Transverse colon (tissue), 4 donors: Measurements from ENCODE around the gene TPO. TPM values are rescaled to one million over a fixed set of nuclear protein-coding genes. Genes with fewer than 3 reads are reported as not detected.
"Not testable (repeated sequence)": the region's sequence is repeated elsewhere in the genome, so short reads cannot be mapped to it uniquely, and the experiment has no call there.

Experiments used
- DNase-seq: peaks from one replicate; pipeline ENCODE4 v3.0.0-alpha.2; 2019
- H3K27ac ChIP-seq, 4 donors: fragments of 200-600 bp; sonication (generic); 2 replicates each; pipeline ENCODE4 v1.5.1; 2016 to 2018; ENCODE audit warnings: inconsistent platforms in 4 of 4
- H3K27me3 ChIP-seq: fragments of 200-600 bp; sonication (generic); 2 replicates; pipeline ENCODE4 v1.5.1; 2017; ENCODE audit warnings: inconsistent platforms
- H3K36me3 ChIP-seq, 4 donors: fragments of 200-600 bp; sonication (generic); 2 replicates each; pipeline ENCODE4 v1.5.1; 2017 to 2019; ENCODE audit warnings: inconsistent platforms in 4 of 4
- H3K4me1 ChIP-seq, 4 donors: fragments of 200-600 bp; sonication (generic); 2 replicates each; pipeline ENCODE4 v1.5.1; 2017 to 2020; ENCODE audit warnings: inconsistent platforms in 4 of 4
- H3K4me3 ChIP-seq, 4 donors: fragments of 200-600 bp; sonication (generic); 1 replicate in 1 of 4; 2 replicates in 3 of 4; pipeline versions ENCODE4 v1.5.1 to v1.6.1; 2017 to 2019; ENCODE audit warnings: inconsistent platforms in 4 of 4
- H3K9me3 ChIP-seq, 2 donors: fragments of 200-600 bp; sonication (generic); 2 replicates each; pipeline ENCODE4 v1.5.1; 2017 to 2019; ENCODE audit warnings: inconsistent platforms in 2 of 2
- EP300 ChIP-seq: sonication (generic); formaldehyde crosslinking; IDR thresholded peaks from one replicate; pipeline ENCODE4 v1.6.1; 2017; ENCODE audit warnings: antibody characterized with exemption, low read depth
- POLR2A ChIP-seq: fragments of 450-650 bp; IDR thresholded peaks from one replicate; pipeline ENCODE4 v1.6.1; 2016; ENCODE audit warnings: antibody characterized with exemption, mild to moderate bottlenecking, moderate library complexity
- POLR2AphosphoS5 ChIP-seq, 3 donors: sonication (generic); formaldehyde crosslinking; IDR thresholded peaks; one replicate each; pipeline ENCODE4 v1.6.1; 2016; ENCODE audit warnings: antibody characterized with exemption in 3 of 3
- WGBS, 2 donors: methylation state at CpG; one replicate each; pipeline ENCODE4 v1.1.5; 2018; ENCODE audit warnings: low coverage in 1 of 2; 5-methylcytosine and 5-hydroxymethylcytosine counted together
- in situ Hi-C, 4 donors: fragments of 200-750 bp; cut with MboI; loops; one replicate each; pipeline versions ENCODE4 v1.15.0 to v1.15.1; 2017; ENCODE audit warnings: low sequenced_read_pairs in 3 of 4, low pct_ligation_motif_present in 1 of 4, low pct_unique_long_range_greater_than_20kb in 1 of 4
- intact Hi-C: fragments of 100-400 bp; cut with DNase I; formaldehyde crosslinking; loops from one replicate; pipeline ENCODE4 v1.15.1; 2023; ENCODE audit warnings: low total_unique reads
- total RNA-seq, 4 donors: library from RNA; depleted of rRNA; stranded (reverse); fragments of >200 nt; gene quantifications; one replicate each; pipeline ENCODE4 v1.1.0, GENCODE V29; 2016
- TF ChIP-seq, protein P1 (sequence below), 5 experiments: fragments of 200-600 bp in 3 of 5; fragments of 450-650 bp in 2 of 5; sonication (generic) in 3 of 5; IDR thresholded peaks; 1 replicate in 2 of 5; 2 replicates in 3 of 5; pipeline ENCODE4 v1.5.1; 2016 to 2017; ENCODE audit warnings: antibody characterized with exemption in 5 of 5, inconsistent platforms in 3 of 5, mild to moderate bottlenecking in 2 of 5, moderate library complexity in 1 of 5

The TPO gene
- total RNA-seq, 4 donors from 2014 or later: 1.4 to 5.8 (median 3.8) TPM

GRCh38 chr2:1375794-1376193 is 37.5 kb upstream of the TPO start:
- H3K4me3 ChIP-seq: no peak overlapping the region
- DNase-seq: no peak
- no peaks in the 10 kb centered on the region for H3K4me1 ChIP-seq
- no peak overlapping the region for H3K27ac ChIP-seq
- in situ Hi-C loops: no loop called here
- 68% methylated on average over 14 of the region's 14 CpGs; no CpG with 5 or more reads in 1 of the 2 donors for WGBS, 2 donors
- H3K9me3 ChIP-seq: no peaks in the 10 kb centered on the region
- no peaks in the 10 kb centered on the region for H3K36me3 ChIP-seq
- intact Hi-C loops: no loop called here
- no peaks in the 10 kb centered on the region for H3K27me3 ChIP-seq
- TF ChIP-seq POLR2A: no peak
- TF ChIP-seq, protein P1, sequence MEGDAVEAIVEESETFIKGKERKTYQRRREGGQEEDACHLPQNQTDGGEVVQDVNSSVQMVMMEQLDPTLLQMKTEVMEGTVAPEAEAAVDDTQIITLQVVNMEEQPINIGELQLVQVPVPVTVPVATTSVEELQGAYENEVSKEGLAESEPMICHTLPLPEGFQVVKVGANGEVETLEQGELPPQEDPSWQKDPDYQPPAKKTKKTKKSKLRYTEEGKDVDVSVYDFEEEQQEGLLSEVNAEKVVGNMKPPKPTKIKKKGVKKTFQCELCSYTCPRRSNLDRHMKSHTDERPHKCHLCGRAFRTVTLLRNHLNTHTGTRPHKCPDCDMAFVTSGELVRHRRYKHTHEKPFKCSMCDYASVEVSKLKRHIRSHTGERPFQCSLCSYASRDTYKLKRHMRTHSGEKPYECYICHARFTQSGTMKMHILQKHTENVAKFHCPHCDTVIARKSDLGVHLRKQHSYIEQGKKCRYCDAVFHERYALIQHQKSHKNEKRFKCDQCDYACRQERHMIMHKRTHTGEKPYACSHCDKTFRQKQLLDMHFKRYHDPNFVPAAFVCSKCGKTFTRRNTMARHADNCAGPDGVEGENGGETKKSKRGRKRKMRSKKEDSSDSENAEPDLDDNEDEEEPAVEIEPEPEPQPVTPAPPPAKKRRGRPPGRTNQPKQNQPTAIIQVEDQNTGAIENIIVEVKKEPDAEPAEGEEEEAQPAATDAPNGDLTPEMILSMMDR (IDR thresholded peaks at IDR 0.05): no peak

- Histone ChIP-seq H3K36me3 (no peaks in the 10 kb centered on the region), H3K4me3 (no peak overlapping the region), H3K27ac (no peak overlapping the region), H3K27me3 (no peaks in the 10 kb centered on the region), H3K4me1 (no peaks in the 10 kb centered on the region), H3K9me3 (no peaks in the 10 kb centered on the region)
- intact Hi-C loops (no loop called here), in situ Hi-C loops (no loop called here)
- WGBS, 2 donors: 79% methylated on average over 6 of the region's 6 CpGs; no CpG with 5 or more reads in 1 of the 2 donors
- TF ChIP-seq, protein P1 (IDR thresholded peaks at IDR 0.05): no peak
- TF ChIP-seq EP300: no peak
- TF ChIP-seq POLR2A: no peak
- TF ChIP-seq POLR2AphosphoS5 (IDR thresholded peaks at IDR 0.05): no peak
- no peak for DNase-seq
Measured at GRCh38 chr2:1377473-1377872, 35.8 kb upstream of the TPO start.

- WGBS, 2 donors: 85 to 100% methylated on average over 1 to 17 of the region's 17 CpGs
- DNase-seq: no peak
- Histone ChIP-seq H3K4me1 (no peaks in the 10 kb centered on the region), H3K4me3 (no peak overlapping the region), H3K27ac (no peak overlapping the region), H3K36me3 (no peaks in the 10 kb centered on the region), H3K9me3 (no peaks in the 10 kb centered on the region), H3K27me3 (no peaks in the 10 kb centered on the region)
- TF ChIP-seq EP300 (no peak), POLR2A (no peak), POLR2AphosphoS5 (IDR thresholded peaks at IDR 0.05) (no peak)
- TF ChIP-seq, protein P1 (IDR thresholded peaks at IDR 0.05): no peak
- in situ Hi-C loops (no loop called here), intact Hi-C loops (no loop called here)
Measured at GRCh38 chr2:1378456-1379150, 34.7 kb upstream of the TPO start.

DNA sequence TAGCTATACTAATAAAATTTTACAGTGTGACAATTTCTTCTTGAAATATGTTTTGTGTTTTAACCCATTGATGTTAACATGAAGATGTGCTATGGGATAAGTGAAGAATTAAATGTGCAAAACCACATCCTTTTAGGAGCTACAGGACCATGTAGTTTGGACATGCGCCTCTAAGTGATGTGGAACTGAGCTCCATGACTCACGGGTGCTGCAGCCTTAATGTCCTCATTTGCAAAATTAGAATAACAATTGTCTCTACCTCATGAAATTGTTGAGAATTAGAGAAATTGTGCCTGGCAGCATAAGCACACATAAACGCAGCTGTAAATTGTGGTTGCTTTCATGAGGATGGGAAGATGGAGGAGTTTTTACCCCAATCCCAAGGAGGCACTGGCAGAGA is 31.6 kb upstream of the TPO start:
- no peak for TF ChIP-seq POLR2AphosphoS5 (IDR thresholded peaks at IDR 0.05)
- no peak for TF ChIP-seq POLR2A
- TF ChIP-seq, protein P1 (IDR thresholded peaks at IDR 0.05): no peak
- no peak for TF ChIP-seq EP300
- intact Hi-C loops: no loop called here
- DNase-seq: no peak
- Histone ChIP-seq H3K4me1 (no peaks in the 10 kb centered on the region), H3K4me3 (no peak overlapping the region), H3K27ac (no peak overlapping the region), H3K36me3 (no peaks in the 10 kb centered on the region), H3K9me3 (no peaks in the 10 kb centered on the region), H3K27me3 (no peaks in the 10 kb centered on the region)
- 77 to 80% methylated on average over 3 of the region's 3 CpGs for WGBS, 2 donors
- in situ Hi-C loops: no loop called here

DNA sequence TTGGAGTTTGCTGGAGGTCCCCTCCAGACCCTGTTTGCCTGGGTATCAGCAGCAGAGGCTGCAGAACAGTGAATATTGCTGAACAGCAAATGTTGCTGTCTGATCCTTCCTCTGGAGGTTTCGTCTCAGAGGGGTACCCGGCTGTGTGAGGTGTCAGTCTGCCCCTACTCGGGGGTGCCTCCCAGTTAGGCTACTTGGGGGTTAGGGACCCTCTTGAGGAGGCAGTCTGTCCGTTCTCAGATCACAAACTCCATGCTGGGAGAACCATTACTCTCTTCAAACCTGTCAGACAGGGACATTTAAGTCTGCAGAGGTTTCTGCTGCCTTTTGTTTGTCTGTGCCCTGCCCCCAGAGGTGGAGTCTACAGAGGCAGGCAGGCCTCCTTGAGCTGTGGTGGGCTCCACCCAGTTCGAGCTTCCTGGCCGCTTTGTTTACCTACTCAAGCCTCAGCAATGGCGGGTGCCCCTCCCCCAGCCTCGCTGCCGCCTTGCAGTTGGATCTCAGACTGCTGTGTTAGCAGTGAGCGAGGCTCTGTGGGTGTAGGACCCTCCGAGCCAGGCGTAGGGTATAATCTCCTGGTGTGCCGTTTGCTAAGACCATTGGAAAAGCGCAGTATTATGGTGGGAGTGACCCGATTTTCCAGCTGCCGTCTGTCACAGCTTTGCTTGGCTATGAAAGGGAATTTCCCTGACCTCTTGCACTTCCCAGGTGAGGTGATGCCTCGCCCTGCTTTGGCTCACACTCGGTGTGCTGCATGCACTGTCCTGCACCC is 25.1 kb upstream of the TPO start:
- H3K4me1 ChIP-seq, H3K36me3 ChIP-seq, H3K27ac ChIP-seq, DNase-seq, H3K27me3 ChIP-seq, H3K4me3 ChIP-seq, H3K9me3 ChIP-seq, in situ Hi-C loops, intact Hi-C loops: not testable (repeated sequence)
- 60 to 65% methylated on average over 1 to 18 of the region's 18 CpGs for WGBS, 2 donors

- H3K27ac ChIP-seq, H3K4me1 ChIP-seq, DNase-seq, H3K27me3 ChIP-seq, in situ Hi-C loops, H3K4me3 ChIP-seq, intact Hi-C loops, H3K36me3 ChIP-seq, H3K9me3 ChIP-seq: not testable (repeated sequence)
- WGBS, 2 donors: 83 to 90% methylated on average over 2 to 6 of the region's 6 CpGs
Measured at GRCh38 chr2:1390118-1390517, 23.1 kb upstream of the TPO start.
